HG03354 (cell line): ENCODE data around the gene KPNA5.

Experiments used
- ATAC-seq: cut with Tn5 transposase; IDR thresholded peaks from one replicate; pipeline ENCODE4 v1.9.1; 2021; ENCODE audit warnings: mild to moderate bottlenecking; ENCODE audit not compliant: unreplicated experiment, poor library complexity, severe bottlenecking

KPNA5 gene

DNA sequence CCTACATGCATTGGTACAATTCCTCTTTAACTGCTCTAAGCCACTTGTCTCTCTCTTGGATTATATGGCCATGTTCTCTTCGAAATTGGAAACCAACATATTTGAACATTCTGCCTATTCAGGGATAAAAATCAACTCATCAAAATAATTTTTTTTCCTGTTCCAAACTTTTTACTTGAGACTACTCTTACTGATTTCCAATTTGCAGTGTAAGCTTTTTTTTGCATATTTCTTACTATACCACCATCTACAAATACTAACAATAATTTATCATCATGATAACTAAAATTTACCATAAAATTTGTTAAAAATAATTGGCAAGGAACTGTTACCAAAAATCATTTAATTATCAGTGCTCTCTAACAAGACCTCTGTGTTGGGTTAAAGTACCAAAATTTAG lies 91.4 kb downstream of the KPNA5 start:
- no peak for ATAC-seq

DNA sequence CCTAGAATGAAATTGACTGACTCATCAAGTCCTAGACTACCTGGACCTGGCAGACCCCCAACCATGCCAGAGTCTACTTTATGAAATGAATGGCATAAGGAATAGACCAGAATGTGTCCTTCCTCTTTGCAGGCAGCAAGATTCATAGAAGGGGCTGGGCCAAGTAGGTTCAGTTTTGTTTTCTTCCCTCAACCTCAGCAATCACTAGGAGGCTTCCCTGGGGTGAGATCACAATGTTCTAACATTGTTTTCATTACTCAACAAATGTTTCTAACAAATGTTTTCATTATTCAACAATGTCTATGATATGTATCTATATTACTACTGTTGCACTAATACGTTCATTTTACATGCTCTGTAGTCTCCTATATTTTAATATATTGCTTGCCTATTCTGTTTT lies 92.9 kb downstream of the KPNA5 start:
- ATAC-seq, result no peak

DNA sequence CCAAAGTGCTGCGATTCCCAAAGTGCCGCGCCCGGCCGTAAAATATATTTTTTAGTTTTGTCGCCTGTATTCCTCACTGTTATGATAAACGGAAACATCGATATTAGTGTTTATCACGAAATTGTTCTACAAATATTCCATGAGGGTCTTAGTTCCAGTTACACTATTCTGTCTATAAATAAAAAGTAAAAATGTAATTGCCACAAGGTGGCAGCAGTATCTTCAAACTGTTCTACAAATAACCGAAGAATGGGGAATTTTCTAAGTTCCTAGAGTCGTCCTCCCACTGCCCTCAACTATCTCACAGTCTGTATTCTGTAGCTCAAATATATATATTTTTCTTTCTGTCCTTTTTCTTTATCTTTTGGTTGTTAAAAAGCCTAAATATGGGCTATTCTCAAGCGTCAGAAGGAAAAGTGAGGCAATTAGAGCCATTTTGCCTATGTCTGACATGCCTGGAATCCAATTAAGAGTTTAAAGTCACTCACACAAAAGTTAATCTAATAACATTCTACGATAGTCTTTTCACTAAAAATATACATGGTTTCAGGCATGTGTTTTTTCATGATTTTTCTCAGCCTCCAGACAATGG lies 98.7 kb downstream of the KPNA5 start:
- peak; percentile 67 for ATAC-seq

DNA sequence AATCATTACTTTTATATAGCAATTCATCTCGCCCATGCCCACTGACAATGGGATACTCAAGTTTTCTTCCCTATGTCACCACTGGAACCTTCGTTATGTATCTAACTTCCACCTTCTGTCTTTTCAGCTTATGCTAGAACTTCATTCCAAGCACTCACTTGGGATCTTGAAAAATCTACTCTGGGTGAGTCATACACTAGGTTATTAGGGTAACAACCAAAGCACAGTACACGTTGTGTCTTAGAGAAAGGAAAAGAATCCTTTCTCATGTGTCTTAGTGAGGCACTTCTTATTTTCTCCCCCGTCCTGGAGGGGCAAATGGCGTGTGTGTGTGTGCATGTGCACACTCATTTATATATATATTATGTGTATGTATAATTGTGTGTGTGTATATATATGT lies 102.8 kb downstream of the KPNA5 start:
- ATAC-seq, result no peak
